Measurements from ENCODE around the gene PLAC9.
A peak's percentile ranks its signal among the peaks of the same experiment; 100 is the strongest.
"Not testable (repeated sequence)": the region's sequence is repeated elsewhere in the genome, so short reads cannot be mapped to it uniquely, and the experiment has no call there.

The PLAC9 gene

DNA sequence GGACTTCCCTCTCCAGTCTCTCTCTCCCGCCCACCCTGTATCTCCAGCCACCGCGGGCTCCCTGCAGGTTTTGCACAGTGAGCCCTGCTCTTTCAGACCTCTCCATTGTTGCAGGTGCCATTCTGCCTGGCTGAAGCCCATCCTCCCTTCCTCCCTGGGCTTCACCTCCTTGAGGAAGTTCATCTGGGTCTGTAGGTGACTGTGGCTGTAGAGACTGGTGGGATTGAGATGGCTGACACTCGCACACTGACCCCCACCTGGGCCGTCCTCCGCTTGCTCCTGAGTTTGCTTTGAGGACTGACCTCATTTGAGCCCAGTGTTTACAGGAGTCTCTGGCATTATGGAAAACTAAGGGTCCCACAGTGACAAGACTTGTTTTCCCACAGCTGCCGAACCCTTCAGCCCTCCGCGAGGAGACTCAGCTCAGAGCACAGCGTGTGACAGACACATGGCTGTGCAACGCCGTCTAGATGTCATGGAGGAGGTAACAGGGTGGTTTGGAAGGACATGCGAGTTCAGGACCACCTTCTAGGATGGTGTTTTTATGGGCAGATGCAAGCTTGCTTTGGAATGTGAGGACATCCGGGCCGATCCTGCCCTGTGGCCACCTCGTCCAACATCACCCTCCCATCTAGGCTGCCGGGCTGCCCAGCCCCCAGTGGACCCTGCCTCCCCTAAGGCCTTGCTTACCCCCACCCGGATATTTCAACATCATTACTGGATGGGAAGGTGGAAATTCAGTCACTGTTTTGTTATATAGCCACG, 9.3 kb downstream of the PLAC9 start:
- peaks cover 6% of the 10 kb centered on the region for H3K27me3 Mint-ChIP-seq (ENCODE audit: low read depth)
- TF ChIP-seq, protein P1, sequence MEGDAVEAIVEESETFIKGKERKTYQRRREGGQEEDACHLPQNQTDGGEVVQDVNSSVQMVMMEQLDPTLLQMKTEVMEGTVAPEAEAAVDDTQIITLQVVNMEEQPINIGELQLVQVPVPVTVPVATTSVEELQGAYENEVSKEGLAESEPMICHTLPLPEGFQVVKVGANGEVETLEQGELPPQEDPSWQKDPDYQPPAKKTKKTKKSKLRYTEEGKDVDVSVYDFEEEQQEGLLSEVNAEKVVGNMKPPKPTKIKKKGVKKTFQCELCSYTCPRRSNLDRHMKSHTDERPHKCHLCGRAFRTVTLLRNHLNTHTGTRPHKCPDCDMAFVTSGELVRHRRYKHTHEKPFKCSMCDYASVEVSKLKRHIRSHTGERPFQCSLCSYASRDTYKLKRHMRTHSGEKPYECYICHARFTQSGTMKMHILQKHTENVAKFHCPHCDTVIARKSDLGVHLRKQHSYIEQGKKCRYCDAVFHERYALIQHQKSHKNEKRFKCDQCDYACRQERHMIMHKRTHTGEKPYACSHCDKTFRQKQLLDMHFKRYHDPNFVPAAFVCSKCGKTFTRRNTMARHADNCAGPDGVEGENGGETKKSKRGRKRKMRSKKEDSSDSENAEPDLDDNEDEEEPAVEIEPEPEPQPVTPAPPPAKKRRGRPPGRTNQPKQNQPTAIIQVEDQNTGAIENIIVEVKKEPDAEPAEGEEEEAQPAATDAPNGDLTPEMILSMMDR (IDR thresholded peaks at IDR 0.05; ENCODE audit: unreplicated experiment in 3 of 3) = no peak
- H3K27ac Mint-ChIP-seq = no peak overlapping the region
- no peak overlapping the region for H3K4me3 Mint-ChIP-seq
- no peaks in the 10 kb centered on the region for H3K36me3 Mint-ChIP-seq (ENCODE audit: low read depth)
- H3K9me3 Mint-ChIP-seq = no peaks in the 10 kb centered on the region
- H3K4me1 Mint-ChIP-seq = peaks cover 35% of the 10 kb centered on the region

- peaks cover 6% of the 10 kb centered on the region for H3K36me3 Mint-ChIP-seq (ENCODE audit: low read depth)
- H3K27ac Mint-ChIP-seq = peak overlapping the region in 2 of 3 experiments; percentile 33 to 63
- peaks cover 4% of the 10 kb centered on the region for H3K9me3 Mint-ChIP-seq
- no peak overlapping the region for H3K4me3 Mint-ChIP-seq
- TF ChIP-seq, protein P1 (IDR thresholded peaks at IDR 0.05; ENCODE audit: unreplicated experiment in 3 of 3) = peak in 1 of 3 experiments; percentile 44
- peaks cover 18% of the 10 kb centered on the region for H3K4me1 Mint-ChIP-seq
- peaks cover 6% of the 10 kb centered on the region for H3K27me3 Mint-ChIP-seq (ENCODE audit: low read depth)
Observed at GRCh38 chr10:80144067-80144695, 11.7 kb downstream of the PLAC9 start.

DNA sequence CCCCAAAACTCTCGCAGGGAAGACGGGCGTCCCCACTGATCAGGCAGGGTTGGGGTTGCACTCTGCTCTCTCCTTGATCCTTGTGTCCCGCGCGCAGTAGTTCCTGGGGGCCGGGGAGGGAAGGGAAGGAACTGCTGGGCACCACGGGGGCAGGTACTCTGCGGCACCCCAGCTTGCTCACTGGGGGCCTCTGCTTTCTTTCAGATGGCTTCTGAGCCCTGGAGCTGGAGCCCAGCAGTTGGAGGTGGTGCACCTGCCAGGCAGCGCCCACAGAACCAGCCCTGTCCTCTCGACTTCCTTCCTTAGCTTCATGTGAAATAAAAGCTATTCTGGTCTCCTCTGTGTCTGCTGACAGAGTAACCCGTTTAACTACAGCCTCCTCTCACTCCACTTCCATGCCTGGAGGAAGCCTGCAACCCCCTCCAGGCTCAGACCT, 12.2 kb downstream of the PLAC9 start:
- H3K27ac Mint-ChIP-seq = no peak overlapping the region
- TF ChIP-seq, protein P1 (IDR thresholded peaks at IDR 0.05; ENCODE audit: unreplicated experiment in 3 of 3) = no peak
- peaks cover 6% of the 10 kb centered on the region for H3K27me3 Mint-ChIP-seq (ENCODE audit: low read depth)
- H3K9me3 Mint-ChIP-seq = peaks cover 9% of the 10 kb centered on the region
- peaks cover 13% of the 10 kb centered on the region for H3K4me1 Mint-ChIP-seq
- H3K36me3 Mint-ChIP-seq (ENCODE audit: low read depth) = peaks cover 12% of the 10 kb centered on the region
- no peak overlapping the region for H3K4me3 Mint-ChIP-seq

- not testable (repeated sequence) for H3K4me1 Mint-ChIP-seq; H3K27me3 Mint-ChIP-seq (ENCODE audit: low read depth); H3K4me3 Mint-ChIP-seq; H3K27ac Mint-ChIP-seq
- peaks cover 17% of the 10 kb centered on the region for H3K36me3 Mint-ChIP-seq (ENCODE audit: low read depth)
- peaks cover 13% of the 10 kb centered on the region for H3K9me3 Mint-ChIP-seq
Observed at GRCh38 chr10:80145406-80146308, 13.1 kb downstream of the PLAC9 start.

GRCh38 chr10:80146918-80147317, 14.4 kb downstream of the PLAC9 start:
- H3K9me3 Mint-ChIP-seq = peaks cover 13% of the 10 kb centered on the region
- no peak overlapping the region for H3K4me3 Mint-ChIP-seq
- H3K4me1 Mint-ChIP-seq = peaks cover 5% of the 10 kb centered on the region
- TF ChIP-seq, protein P1 (IDR thresholded peaks at IDR 0.05; ENCODE audit: unreplicated experiment in 3 of 3) = no peak
- H3K27ac Mint-ChIP-seq = no peak overlapping the region
- H3K36me3 Mint-ChIP-seq (ENCODE audit: low read depth) = peaks cover 25% of the 10 kb centered on the region
- H3K27me3 Mint-ChIP-seq (ENCODE audit: low read depth) = peaks cover 6% of the 10 kb centered on the region

Measured in nephron (organoid).